ENCODE results near the gene DNAI1. TPM values are rescaled to one million over a fixed set of nuclear protein-coding genes. Genes with fewer than 3 reads are reported as not detected.
A peak's percentile ranks its signal among the peaks of the same experiment; 100 is the strongest.

The DNAI1 gene
- total RNA-seq, 4 donors from 2014 or later: not detected

DNA sequence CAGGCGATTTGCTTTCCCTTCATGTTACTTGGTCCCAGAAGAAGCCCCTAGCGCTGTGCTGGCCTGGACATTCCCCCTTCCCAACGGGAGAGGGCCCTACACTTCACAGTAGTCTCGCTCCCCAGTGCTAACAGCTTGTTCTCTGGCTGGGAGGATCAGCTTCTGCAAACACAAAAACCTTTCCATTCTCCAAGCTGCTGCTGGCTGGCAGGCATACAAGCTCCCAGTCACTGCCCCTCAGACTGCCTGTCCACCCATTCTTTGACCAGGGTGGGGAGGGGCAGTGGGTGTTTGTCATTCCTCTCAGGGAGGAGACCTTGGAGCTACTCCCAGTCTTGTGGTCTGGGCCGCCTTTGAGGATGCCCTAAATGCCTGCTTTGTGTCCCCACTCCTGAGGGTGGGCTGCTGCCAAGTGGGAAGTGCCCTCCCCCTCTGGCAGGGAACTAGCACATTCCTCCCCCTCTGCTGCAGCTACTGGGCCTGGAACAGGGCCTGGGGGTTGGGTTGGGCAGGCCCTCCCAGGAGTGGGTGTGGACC lies 43.4 kb downstream of the DNAI1 start:
- no peaks in the 10 kb centered on the region for H3K9me3 ChIP-seq
- no peak for DNase-seq
- H3K4me1 ChIP-seq: peaks cover 0 to 18% (median 10%) of the 10 kb centered on the region in 3 donors
- no peaks in the 10 kb centered on the region for H3K27me3 ChIP-seq
- WGBS, 2 donors: 18% methylated on average over 4 of the region's 5 CpGs; no CpG with 5 or more reads in 1 of the 2 donors
- intact Hi-C loops (cut with DNase I): loop anchor here (5.0 to 10.0 kb wide), 3 partner anchors 60 to 100 kb away; partner anchors contain the start of gene CNTFR
- no peak overlapping the region for H3K27ac ChIP-seq
- no peak overlapping the region for H3K4me3 ChIP-seq
- H3K36me3 ChIP-seq: no peaks in the 10 kb centered on the region
- TF ChIP-seq POLR2A (IDR thresholded peaks at IDR 0.05): no peak
- TF ChIP-seq, protein P1, sequence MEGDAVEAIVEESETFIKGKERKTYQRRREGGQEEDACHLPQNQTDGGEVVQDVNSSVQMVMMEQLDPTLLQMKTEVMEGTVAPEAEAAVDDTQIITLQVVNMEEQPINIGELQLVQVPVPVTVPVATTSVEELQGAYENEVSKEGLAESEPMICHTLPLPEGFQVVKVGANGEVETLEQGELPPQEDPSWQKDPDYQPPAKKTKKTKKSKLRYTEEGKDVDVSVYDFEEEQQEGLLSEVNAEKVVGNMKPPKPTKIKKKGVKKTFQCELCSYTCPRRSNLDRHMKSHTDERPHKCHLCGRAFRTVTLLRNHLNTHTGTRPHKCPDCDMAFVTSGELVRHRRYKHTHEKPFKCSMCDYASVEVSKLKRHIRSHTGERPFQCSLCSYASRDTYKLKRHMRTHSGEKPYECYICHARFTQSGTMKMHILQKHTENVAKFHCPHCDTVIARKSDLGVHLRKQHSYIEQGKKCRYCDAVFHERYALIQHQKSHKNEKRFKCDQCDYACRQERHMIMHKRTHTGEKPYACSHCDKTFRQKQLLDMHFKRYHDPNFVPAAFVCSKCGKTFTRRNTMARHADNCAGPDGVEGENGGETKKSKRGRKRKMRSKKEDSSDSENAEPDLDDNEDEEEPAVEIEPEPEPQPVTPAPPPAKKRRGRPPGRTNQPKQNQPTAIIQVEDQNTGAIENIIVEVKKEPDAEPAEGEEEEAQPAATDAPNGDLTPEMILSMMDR (IDR thresholded peaks at IDR 0.05): peak in 2 of 6 experiments; percentile 4 to 12

DNA sequence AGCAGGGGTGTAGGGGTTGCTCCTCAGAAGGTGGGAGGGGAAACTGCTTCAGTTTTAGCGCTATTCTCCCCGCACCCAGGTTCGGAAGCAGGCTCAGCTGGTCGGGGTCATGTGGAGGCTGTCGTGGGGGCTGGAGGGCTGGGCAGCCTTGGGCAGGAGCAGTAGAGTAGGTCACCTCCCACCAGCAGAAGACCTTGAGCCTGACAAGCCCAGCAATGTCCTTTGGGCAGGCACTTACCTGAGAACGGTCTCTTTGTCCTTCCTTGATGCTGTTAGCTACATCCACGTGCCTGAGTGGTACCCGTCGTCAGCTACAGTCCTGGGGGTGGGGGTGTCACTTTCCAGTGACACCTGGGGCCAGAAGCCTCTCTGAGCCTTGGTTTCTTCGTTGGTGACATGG lies 43.9 kb downstream of the DNAI1 start:
- no peak overlapping the region for H3K27ac ChIP-seq
- DNase-seq: no peak

DNA sequence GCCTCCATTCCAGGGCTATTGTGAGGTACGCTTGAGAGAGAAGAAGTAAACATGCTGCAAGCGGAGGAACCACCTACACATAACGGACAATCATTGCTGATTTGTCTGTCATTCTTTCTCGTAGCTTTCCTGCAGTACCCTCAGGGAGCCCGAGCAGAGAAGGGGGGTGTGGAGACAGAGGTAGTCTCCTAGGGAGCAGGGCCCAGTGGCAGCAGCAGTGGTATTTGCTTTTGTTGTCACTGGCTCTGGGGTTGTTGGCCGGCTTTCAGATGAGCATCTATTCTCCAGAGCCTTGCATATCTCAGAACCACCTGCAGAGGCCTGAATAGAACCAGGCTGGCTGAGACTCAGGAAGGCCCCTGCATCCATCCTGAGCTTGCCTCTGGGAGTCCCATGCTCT lies 44.3 kb downstream of the DNAI1 start:
- Histone ChIP-seq H3K27me3 (no peaks in the 10 kb centered on the region), H3K4me1 (peaks cover 0 to 18% (median 10%) of the 10 kb centered on the region in 3 donors), H3K27ac (no peak overlapping the region), H3K4me3 (no peak overlapping the region), H3K36me3 (no peaks in the 10 kb centered on the region), H3K9me3 (no peaks in the 10 kb centered on the region)
- WGBS, 2 donors: 40 to 56% methylated on average over 1 to 6 of the region's 6 CpGs
- TF ChIP-seq, protein P1 (IDR thresholded peaks at IDR 0.05): no peak
- TF ChIP-seq POLR2A (IDR thresholded peaks at IDR 0.05): no peak
- intact Hi-C loops (cut with DNase I): loop anchor here (5.0 to 10.0 kb wide), 3 partner anchors 61 to 101 kb away; partner anchors contain the start of gene CNTFR
- no peak for DNase-seq

More for the DNA sequence above, 43.9 kb downstream of the DNAI1 start:
- H3K4me3 ChIP-seq: no peak overlapping the region
- H3K36me3 ChIP-seq: no peaks in the 10 kb centered on the region
- WGBS, 2 donors: 41 to 65% methylated on average over 5 to 6 of the region's 10 CpGs
- TF ChIP-seq, protein P1 (IDR thresholded peaks at IDR 0.05): no peak
- TF ChIP-seq POLR2A (IDR thresholded peaks at IDR 0.05): no peak
- intact Hi-C loops (cut with DNase I): loop anchor here (5.0 to 10.0 kb wide), 3 partner anchors 60 to 100 kb away; partner anchors contain the start of gene CNTFR
- no peaks in the 10 kb centered on the region for H3K9me3 ChIP-seq
- H3K27me3 ChIP-seq: no peaks in the 10 kb centered on the region
- peaks cover 0 to 18% (median 10%) of the 10 kb centered on the region in 3 donors for H3K4me1 ChIP-seq

DNA sequence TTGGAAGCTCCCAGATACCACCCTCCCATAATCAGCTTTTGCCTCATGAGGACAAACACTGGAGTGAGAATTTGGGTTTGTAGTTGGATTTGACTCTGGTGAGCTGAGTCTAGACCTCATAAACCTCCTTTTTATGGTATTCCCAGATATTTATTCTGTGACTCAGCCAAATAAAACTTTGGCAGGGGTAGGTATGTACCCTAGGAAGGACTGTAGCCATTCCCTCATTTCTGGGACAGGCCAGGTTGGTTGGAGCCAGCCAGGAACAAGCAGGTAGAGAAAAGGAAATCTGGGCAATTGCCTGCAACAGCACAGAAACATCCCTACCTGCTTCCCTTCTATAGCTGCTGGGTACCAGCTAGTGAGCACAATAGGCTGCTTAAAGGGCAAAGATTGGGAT lies 44.8 kb downstream of the DNAI1 start:
- TF ChIP-seq, protein P1 (IDR thresholded peaks at IDR 0.05): no peak
- TF ChIP-seq POLR2A (IDR thresholded peaks at IDR 0.05): no peak
- H3K4me1 ChIP-seq: peaks cover 0 to 18% (median 10%) of the 10 kb centered on the region in 3 donors
- H3K4me3 ChIP-seq: no peak overlapping the region
- DNase-seq: no peak
- H3K27ac ChIP-seq: no peak overlapping the region
- H3K27me3 ChIP-seq: no peaks in the 10 kb centered on the region
- H3K9me3 ChIP-seq: no peaks in the 10 kb centered on the region
- intact Hi-C loops (cut with DNase I): loop anchor here (5.0 to 10.0 kb wide), 3 partner anchors 61 to 101 kb away; partner anchors contain the start of gene CNTFR
- H3K36me3 ChIP-seq: no peaks in the 10 kb centered on the region

DNA sequence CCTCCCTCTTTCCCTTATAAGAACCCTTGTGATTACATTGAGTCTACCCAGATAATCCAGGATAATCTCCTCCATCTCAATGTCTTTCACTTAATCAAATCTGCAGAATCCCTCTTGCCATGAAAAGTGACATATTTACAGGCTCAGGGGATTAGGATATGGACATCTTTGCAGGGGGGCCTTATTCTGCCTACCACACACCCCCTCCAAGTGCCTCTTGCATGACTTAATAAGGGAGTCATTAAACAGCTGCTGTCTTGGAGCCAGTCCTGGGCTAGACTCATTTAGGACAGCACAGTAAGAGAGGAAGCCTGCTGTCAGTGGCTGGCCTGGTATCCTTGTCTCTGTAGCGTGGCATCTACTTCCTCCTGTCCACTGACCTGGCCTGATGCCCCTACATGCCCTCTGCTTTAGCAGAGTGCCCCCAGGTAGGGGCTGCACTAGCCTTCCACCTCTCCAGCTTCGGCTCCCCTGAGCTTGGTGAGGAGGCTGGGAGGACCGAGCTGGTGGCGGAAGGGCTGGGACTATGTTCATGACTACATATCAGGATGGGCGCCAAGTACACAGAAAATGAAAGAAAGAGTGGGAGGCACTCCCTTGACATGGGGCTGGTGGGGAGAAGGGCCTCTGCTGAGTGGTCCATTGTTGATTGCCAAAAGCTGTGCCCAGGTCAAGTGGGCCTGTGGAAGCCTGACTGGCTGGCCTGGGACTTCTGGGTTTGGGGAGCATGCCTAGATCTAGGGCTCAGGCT lies 46.9 kb downstream of the DNAI1 start:
- TF ChIP-seq, protein P1 (IDR thresholded peaks at IDR 0.05): no peak
- no peak for TF ChIP-seq POLR2A (IDR thresholded peaks at IDR 0.05)
- no peak overlapping the region for H3K27ac ChIP-seq
- 40 to 78% methylated on average over 1 to 5 of the region's 5 CpGs for WGBS, 2 donors
- H3K9me3 ChIP-seq: no peaks in the 10 kb centered on the region
- no peak overlapping the region for H3K4me3 ChIP-seq
- no peak for DNase-seq
- intact Hi-C loops (cut with DNase I): loop anchor here (10.0 kb wide), 1 partner anchor 79 kb away; the partner anchor contains the start of gene CNTFR
- no peaks in the 10 kb centered on the region for H3K36me3 ChIP-seq
- H3K4me1 ChIP-seq: peaks cover 0 to 18% (median 10%) of the 10 kb centered on the region in 3 donors
- no peaks in the 10 kb centered on the region for H3K27me3 ChIP-seq

All from esophagus squamous epithelium (tissue), 5 donors.